Pancreas (tissue), 10 donors: ENCODE data around the gene PRSS27. TPM values are rescaled to one million over a fixed set of nuclear protein-coding genes. Genes with fewer than 3 reads are reported as not detected.

ENCODE experiments used
- ATAC-seq, 4 donors: fragments of 200-7000 bp; cut with Tn5 transposase; one replicate each; pipeline versions ENCODE4 v1.8.0 to v1.9.1; 2020; ENCODE audit warnings: mild to moderate bottlenecking in 4 of 4, moderate library complexity in 4 of 4
- DNase-seq, 6 donors: peaks; one replicate each; pipeline ENCODE4 v3.0.0-alpha.2; 2020
- FAIRE-seq: peaks from 2 replicates; lab custom pipeline; 2012; peaks lifted over from hg19 to GRCh38; lab: Jason Lieb, UNC
- H3K27ac ChIP-seq, 4 donors: fragments of 200-600 bp; sonication (generic); 1 replicate in 3 of 4; 2 replicates in 1 of 4; pipeline versions ENCODE4 v1.5.0 to v1.8.0; 2020
- H3K27me3 ChIP-seq, 4 donors: fragments of 200-600 bp; one replicate each; pipeline ENCODE4 v1.8.0; 2021
- H3K36me3 ChIP-seq, 3 donors: fragments of 200-600 bp; sonication (generic) in 1 of 3; one replicate each; pipeline versions ENCODE4 v1.5.0 to v1.8.0; 2020 to 2021
- H3K4me1 ChIP-seq, 3 donors: fragments of 200-600 bp; one replicate each; pipeline ENCODE4 v1.8.0; 2021
- H3K4me3 ChIP-seq, 4 donors: fragments of 200-600 bp; sonication (generic) in 2 of 4; one replicate each; pipeline versions ENCODE4 v1.5.0 to v1.8.0; 2020 to 2021
- H3K9me3 ChIP-seq, 4 donors: fragments of 200-600 bp; one replicate each; pipeline ENCODE4 v1.8.0; 2021
- CTCF ChIP-seq, 4 donors: fragments of 200-600 bp; sonication (generic) in 3 of 4; IDR thresholded peaks; one replicate each; pipeline versions ENCODE4 v1.5.0 to v1.8.0; 2021; ENCODE audit warnings: antibody characterized with exemption in 4 of 4
- WGBS, 2 donors: extraction: QIAGEN DNeasy Blood & Tissue Kit; methylation state at CpG; one replicate each; pipeline ENCODE4 v1.1.7; 2013; 5-methylcytosine and 5-hydroxymethylcytosine counted together
- intact Hi-C, 3 donors: fragments of 100-400 bp; cut with DNase I; formaldehyde crosslinking; loops; one replicate each; pipeline versions ENCODE4 v1.11.1 to v1.14.2; 2022
- polyA plus RNA-seq, 2 donors: library from polyadenylated mRNA; stranded (reverse); fragments of 200-250 nt; gene quantifications; one replicate each; pipeline ENCODE4 v1.2.3, GENCODE V29; 2013
- total RNA-seq, 6 donors: library from RNA; stranded (reverse); fragmentation: NEBNext Ultra II Directional in 4 of 6; extraction: Animal tissue kit (Norgen Biotek cat#: 25700) in 4 of 6; gene quantifications; one replicate each; pipeline versions ENCODE4 v1.2.1 to v1.2.4, GENCODE V29; 2021 to 2023
- donor health status: healthy with polysubstance abuse.
- donor health status: DM: no; HTN: no; CAD: no; lungs with moderate emphysema.
- donor health status: DM: no; HTN: no; CAD: no.
- donor health status: control.
- donor health status: control.
- donor health status: Bipolar disorder and iron deficiency.
- donor health status: DM: yes; HTN: yes; CAD: no.
- donor health status: DM: no; HTN: no; CAD: no.
- donor health status: DM: no; HTN: no; CAD: no.
- donor health status: DM: yes; HTN: yes; CAD: no.

Gene PRSS27
- total and polyA plus RNA-seq, 8 donors: 0.22 to 2.1 (median 0.56) TPM

GRCh38 chr16:2763173-2763572 is 43.1 kb upstream of the PRSS27 start:
- WGBS, 2 donors: 89 to 96% methylated on average over 6 of the region's 6 CpGs
- no peak for ATAC-seq
- intact Hi-C loops: no loop called here

GRCh38 chr16:2762711-2763110 is 42.7 kb upstream of the PRSS27 start:
- WGBS, 2 donors: 96 to 98% methylated on average over 13 of the region's 13 CpGs
- no peak for TF ChIP-seq CTCF (IDR thresholded peaks at IDR 0.05)
- ATAC-seq: no peak
- Histone ChIP-seq H3K27me3 (no peaks in the 10 kb centered on the region), H3K27ac (no peak overlapping the region), H3K4me3 (no peak overlapping the region), H3K9me3 (no peaks in the 10 kb centered on the region), H3K36me3 (peaks cover 13 to 96% (median 83%) of the 10 kb centered on the region in 3 donors), H3K4me1 (no peaks in the 10 kb centered on the region)
- intact Hi-C loops: no loop called here
- DNase-seq: peak in 1 of 6 donors; percentile 5
- no peak for FAIRE-seq

More at GRCh38 chr16:2763173-2763572, 43.1 kb upstream of the PRSS27 start:
- no peaks in the 10 kb centered on the region for H3K9me3 ChIP-seq
- TF ChIP-seq CTCF (IDR thresholded peaks at IDR 0.05): no peak
- H3K27ac ChIP-seq: no peak overlapping the region
- H3K4me3 ChIP-seq: no peak overlapping the region
- H3K4me1 ChIP-seq: no peaks in the 10 kb centered on the region
- H3K27me3 ChIP-seq: no peaks in the 10 kb centered on the region
- FAIRE-seq (no peak), DNase-seq (peak in 1 of 6 donors; percentile 2)
- H3K36me3 ChIP-seq: peaks cover 14 to 96% (median 82%) of the 10 kb centered on the region in 3 donors

GRCh38 chr16:2761886-2762583 is 42.0 kb upstream of the PRSS27 start:
- intact Hi-C loops: no loop called here
- Histone ChIP-seq H3K9me3 (no peaks in the 10 kb centered on the region), H3K4me1 (no peaks in the 10 kb centered on the region), H3K27me3 (no peaks in the 10 kb centered on the region), H3K4me3 (no peak overlapping the region), H3K36me3 (peaks cover 10 to 96% (median 83%) of the 10 kb centered on the region in 3 donors), H3K27ac (no peak overlapping the region)
- peak in 1 of 4 donors; percentile 8 for ATAC-seq
- DNase-seq: peak in 1 of 6 donors; percentile 49
- TF ChIP-seq CTCF (IDR thresholded peaks at IDR 0.05): no peak
- no peak for FAIRE-seq
- WGBS, 2 donors: 97% methylated on average over 42 of the region's 42 CpGs

- peaks cover 10 to 92% (median 80%) of the 10 kb centered on the region in 3 donors for H3K36me3 ChIP-seq
- no peak for ATAC-seq
- H3K27ac ChIP-seq: no peak overlapping the region
- H3K9me3 ChIP-seq: no peaks in the 10 kb centered on the region
- intact Hi-C loops: no loop called here
- no peak for FAIRE-seq
- no peaks in the 10 kb centered on the region for H3K27me3 ChIP-seq
- H3K4me3 ChIP-seq: no peak overlapping the region
- H3K4me1 ChIP-seq: no peaks in the 10 kb centered on the region
- TF ChIP-seq CTCF (IDR thresholded peaks at IDR 0.05): no peak
- 90 to 92% methylated on average over 10 of the region's 10 CpGs for WGBS, 2 donors
- peak in 1 of 6 donors; percentile 18 for DNase-seq
Observed at GRCh38 chr16:2761472-2761871, 41.4 kb upstream of the PRSS27 start.

GRCh38 chr16:2757344-2757743 is 37.3 kb upstream of the PRSS27 start:
- WGBS, 2 donors: 81 to 82% methylated on average over 11 of the region's 11 CpGs
- TF ChIP-seq CTCF (IDR thresholded peaks at IDR 0.05): no peak
- H3K27me3 ChIP-seq: no peaks in the 10 kb centered on the region
- no peak for ATAC-seq
- FAIRE-seq: no peak
- H3K36me3 ChIP-seq: peaks cover 8 to 54% (median 50%) of the 10 kb centered on the region in 3 donors
- no peak for DNase-seq
- peaks cover 6 to 20% (median 18%) of the 10 kb centered on the region in 3 donors for H3K4me1 ChIP-seq
- no peak overlapping the region for H3K27ac ChIP-seq
- intact Hi-C loops: no loop called here
- H3K9me3 ChIP-seq: no peaks in the 10 kb centered on the region
- no peak overlapping the region for H3K4me3 ChIP-seq
